Activated CD4-positive, alpha-beta T cell treated with anti-CD3 and anti-CD28 coated beads for 36 hours (primary cell): ENCODE data around the gene GNG12. TPM values are rescaled to one million over a fixed set of nuclear protein-coding genes. Genes with fewer than 3 reads are reported as not detected.

ENCODE experiments used
- ATAC-seq: fragments of 200-7000 bp; cut with Tn5 transposase; one replicate; pipeline ENCODE4 v1.10.0; 2021; ENCODE audit warnings: mild to moderate bottlenecking, moderate library complexity
- CTCF ChIA-PET: fragments of 350-600 bp; sonication (Branson Sonifier 250); formaldehyde crosslinking; loops from one replicate; lab custom pipeline; 2021; ENCODE audit warnings: antibody characterized with exemption; lab: Charles Lee
- POLR2A ChIA-PET: fragments of 350-600 bp; sonication (Branson Sonifier 250); formaldehyde crosslinking; loops from one replicate; lab custom pipeline; 2021; ENCODE audit warnings: antibody characterized with exemption, inconsistent platforms; lab: Charles Lee
- DNase-seq: peaks from one replicate; pipeline ENCODE4 v3.0.0-alpha.2; 2020
- H3K27ac Mint-ChIP-seq: one replicate; pipeline ENCODE4 v1.8.0; 2021; ENCODE audit warnings: mixed read lengths
- H3K27me3 Mint-ChIP-seq: one replicate; pipeline ENCODE4 v1.8.0; 2021; ENCODE audit warnings: mixed read lengths
- H3K36me3 Mint-ChIP-seq: one replicate; pipeline ENCODE4 v1.8.0; 2021; ENCODE audit warnings: low read depth, mixed read lengths
- H3K4me1 Mint-ChIP-seq: one replicate; pipeline ENCODE4 v1.8.0; 2021; ENCODE audit warnings: mixed read lengths
- H3K4me3 Mint-ChIP-seq: one replicate; pipeline ENCODE4 v1.8.0; 2021; ENCODE audit warnings: mild to moderate bottlenecking, moderate library complexity, mixed read lengths
- H3K9me3 Mint-ChIP-seq: one replicate; pipeline ENCODE4 v1.8.0; 2021; ENCODE audit warnings: low read depth, mixed read lengths
- intact Hi-C, 2 experiments: fragments of 100-400 bp; cut with DNase I in 1 of 2; cut with micrococcal nuclease in 1 of 2; formaldehyde crosslinking; loops; one replicate each; pipeline versions ENCODE4 v1.14.2 to v1.15.1; 2022 to 2024; cut with DNase I, micrococcal nuclease
- total RNA-seq, 2 experiments: library from RNA; stranded (reverse); gene quantifications; one replicate each; pipeline ENCODE4 v1.2.3, GENCODE V29; 2021

Gene GNG12
- total RNA-seq, 2 experiments from 2014 or later = 0.07 to 0.11 TPM

GRCh38 chr1:67830226-67830625, 3.0 kb downstream of the GNG12 start:
- no peak overlapping the region for H3K4me3 Mint-ChIP-seq
- ChIA-PET CTCF (interaction anchor here (0.7 to 1.3 kb wide), 2 partner anchors 65 to 1016 kb away, joined by 3 read pairs; no protein-coding TSS in a partner anchor), POLR2A (no interaction called here)
- DNase-seq (no peak), ATAC-seq (no peak)
- H3K27ac Mint-ChIP-seq = no peak overlapping the region
- no peaks in the 10 kb centered on the region for H3K36me3 Mint-ChIP-seq
- H3K4me1 Mint-ChIP-seq = peaks cover 10% of the 10 kb centered on the region
- no peaks in the 10 kb centered on the region for H3K9me3 Mint-ChIP-seq
- intact Hi-C loops = loop anchor here (5.0 kb wide), 1 partner anchor 63 kb away; no protein-coding TSS in a partner anchor
- peaks cover 37% of the 10 kb centered on the region for H3K27me3 Mint-ChIP-seq

GRCh38 chr1:67827688-67828087, 5.6 kb downstream of the GNG12 start:
- H3K4me3 Mint-ChIP-seq = no peak overlapping the region
- DNase-seq (no peak), ATAC-seq (no peak)
- ChIA-PET POLR2A (no interaction called here), CTCF (interaction anchor here (0.6 kb wide), 1 partner anchor 443 kb away, joined by 3 read pairs; no protein-coding TSS in a partner anchor)
- intact Hi-C loops = no loop called here
- H3K36me3 Mint-ChIP-seq = no peaks in the 10 kb centered on the region
- no peaks in the 10 kb centered on the region for H3K9me3 Mint-ChIP-seq
- H3K27ac Mint-ChIP-seq = no peak overlapping the region
- H3K27me3 Mint-ChIP-seq = peaks cover 24% of the 10 kb centered on the region
- H3K4me1 Mint-ChIP-seq = peaks cover 10% of the 10 kb centered on the region

GRCh38 chr1:67825591-67825990, 7.7 kb downstream of the GNG12 start:
- DNase-seq = no peak
- no peak for ATAC-seq
- ChIA-PET CTCF (interaction anchor here (1.4 kb wide), 1 partner anchor 8 kb away, joined by 3 read pairs; no protein-coding TSS in a partner anchor), POLR2A (no interaction called here)
- intact Hi-C loops = no loop called here
- no peaks in the 10 kb centered on the region for H3K4me1 Mint-ChIP-seq
- no peaks in the 10 kb centered on the region for H3K9me3 Mint-ChIP-seq
- H3K27me3 Mint-ChIP-seq = peaks cover 7% of the 10 kb centered on the region
- H3K36me3 Mint-ChIP-seq = no peaks in the 10 kb centered on the region
- no peak overlapping the region for H3K27ac Mint-ChIP-seq
- H3K4me3 Mint-ChIP-seq = no peak overlapping the region

- intact Hi-C loops = no loop called here
- CTCF ChIA-PET = no interaction called here
- no peak for ATAC-seq
- no peak for DNase-seq
- Mint-ChIP-seq H3K36me3 (no peaks in the 10 kb centered on the region), H3K4me1 (no peaks in the 10 kb centered on the region), H3K9me3 (no peaks in the 10 kb centered on the region), H3K4me3 (no peak overlapping the region), H3K27ac (no peak overlapping the region), H3K27me3 (peaks cover 3% of the 10 kb centered on the region)
- POLR2A ChIA-PET = no interaction called here
Observed at GRCh38 chr1:67824766-67825165, 8.5 kb downstream of the GNG12 start.

- CTCF ChIA-PET = interaction anchor here (2.3 kb wide), 1 partner anchor 12 kb away, joined by 5 read pairs; no protein-coding TSS in a partner anchor
- no peak for DNase-seq
Observed at GRCh38 chr1:67823615-67824014, 9.7 kb downstream of the GNG12 start.

GRCh38 chr1:67821263-67821662, 12.0 kb downstream of the GNG12 start:
- CTCF ChIA-PET = interaction anchor here (0.9 to 2.3 kb wide), 3 partner anchors 10 to 23 kb away, joined by 3 to 5 read pairs (median 3); no protein-coding TSS in a partner anchor
- intact Hi-C loops = no loop called here
- POLR2A ChIA-PET = no interaction called here
- Mint-ChIP-seq H3K27me3 (peaks cover 12% of the 10 kb centered on the region), H3K4me1 (no peaks in the 10 kb centered on the region), H3K36me3 (no peaks in the 10 kb centered on the region), H3K4me3 (no peak overlapping the region), H3K27ac (no peak overlapping the region), H3K9me3 (no peaks in the 10 kb centered on the region)
- no peak for DNase-seq
- ATAC-seq = no peak

More at GRCh38 chr1:67823615-67824014, 9.7 kb downstream of the GNG12 start:
- Mint-ChIP-seq H3K27ac (no peak overlapping the region), H3K27me3 (peaks cover 5% of the 10 kb centered on the region), H3K4me1 (no peaks in the 10 kb centered on the region), H3K36me3 (no peaks in the 10 kb centered on the region), H3K4me3 (no peak overlapping the region), H3K9me3 (no peaks in the 10 kb centered on the region)
- no peak for ATAC-seq
- intact Hi-C loops = no loop called here
- POLR2A ChIA-PET = no interaction called here

- Mint-ChIP-seq H3K36me3 (no peaks in the 10 kb centered on the region), H3K4me3 (no peak overlapping the region), H3K4me1 (no peaks in the 10 kb centered on the region), H3K9me3 (no peaks in the 10 kb centered on the region), H3K27me3 (peaks cover 10% of the 10 kb centered on the region), H3K27ac (no peak overlapping the region)
- intact Hi-C loops = no loop called here
- no peak for DNase-seq
- ChIA-PET CTCF (no interaction called here), POLR2A (interaction anchor here (0.6 to 0.7 kb wide), 2 partner anchors 56 to 171 kb away, joined by 3 to 5 read pairs; no protein-coding TSS in a partner anchor)
- ATAC-seq = no peak
Observed at GRCh38 chr1:67818725-67819301, 14.5 kb downstream of the GNG12 start.

GRCh38 chr1:67818162-67818561, 15.1 kb downstream of the GNG12 start:
- Mint-ChIP-seq H3K27ac (no peak overlapping the region), H3K4me3 (no peak overlapping the region), H3K4me1 (no peaks in the 10 kb centered on the region), H3K36me3 (no peaks in the 10 kb centered on the region), H3K9me3 (no peaks in the 10 kb centered on the region), H3K27me3 (peaks cover 10% of the 10 kb centered on the region)
- ChIA-PET POLR2A (interaction anchor here (0.6 kb wide), 1 partner anchor 57 kb away, joined by 5 read pairs; no protein-coding TSS in a partner anchor), CTCF (interaction anchor here (0.8 to 1.0 kb wide), 2 partner anchors 8 to 43 kb away, joined by 3 to 4 read pairs; no protein-coding TSS in a partner anchor)
- intact Hi-C loops = no loop called here
- DNase-seq = no peak
- ATAC-seq = no peak

GRCh38 chr1:67817319-67817718, 15.9 kb downstream of the GNG12 start:
- Mint-ChIP-seq H3K27ac (no peak overlapping the region), H3K9me3 (no peaks in the 10 kb centered on the region), H3K4me1 (no peaks in the 10 kb centered on the region), H3K27me3 (peaks cover 10% of the 10 kb centered on the region), H3K4me3 (no peak overlapping the region), H3K36me3 (no peaks in the 10 kb centered on the region)
- no peak for DNase-seq
- ChIA-PET POLR2A (no interaction called here), CTCF (interaction anchor here (0.8 to 1.0 kb wide), 2 partner anchors 9 to 44 kb away, joined by 3 to 4 read pairs; no protein-coding TSS in a partner anchor)
- intact Hi-C loops = no loop called here
- ATAC-seq = no peak

- intact Hi-C loops = no loop called here
- ATAC-seq = no peak
- Mint-ChIP-seq H3K27ac (no peak overlapping the region), H3K4me1 (no peaks in the 10 kb centered on the region), H3K27me3 (peaks cover 10% of the 10 kb centered on the region), H3K9me3 (no peaks in the 10 kb centered on the region), H3K4me3 (no peak overlapping the region), H3K36me3 (no peaks in the 10 kb centered on the region)
- DNase-seq = no peak
- POLR2A ChIA-PET = no interaction called here
- CTCF ChIA-PET = interaction anchor here (0.6 kb wide), 1 partner anchor 20 kb away, joined by 3 read pairs; no protein-coding TSS in a partner anchor
Observed at GRCh38 chr1:67816506-67816905, 16.8 kb downstream of the GNG12 start.

GRCh38 chr1:67816095-67816475, 17.2 kb downstream of the GNG12 start:
- H3K4me1 Mint-ChIP-seq = no peaks in the 10 kb centered on the region

More at GRCh38 chr1:67816095-67816475, 17.2 kb downstream of the GNG12 start:
- ChIA-PET POLR2A (no interaction called here), CTCF (interaction anchor here (0.6 kb wide), 2 partner anchors 20 to 56 kb away, joined by 3 to 4 read pairs; no protein-coding TSS in a partner anchor)
- Mint-ChIP-seq H3K27me3 (peaks cover 10% of the 10 kb centered on the region), H3K9me3 (no peaks in the 10 kb centered on the region), H3K4me3 (no peak overlapping the region), H3K36me3 (no peaks in the 10 kb centered on the region), H3K27ac (no peak overlapping the region)
- DNase-seq (no peak), ATAC-seq (no peak)
- intact Hi-C loops = no loop called here
